OCI-LY1 (cell line): Measurements from ENCODE around the gene DEXI.

Experiments used
- H2AFZ ChIP-seq: fragments of 200-600 bp; sonication (generic), shearing (Covaris generic); 2 replicates; pipeline ENCODE4 v1.6.0; 2014; ENCODE audit warnings: antibody characterized with exemption, mild to moderate bottlenecking, low read length
- H3F3A ChIP-seq: fragments of 200-600 bp; sonication (generic), shearing (Covaris generic); 2 replicates; pipeline ENCODE4 v1.6.0; 2014; ENCODE audit warnings: mild to moderate bottlenecking, antibody characterized with exemption, low read length, moderate library complexity; ENCODE audit not compliant: insufficient read depth
- H3K27ac ChIP-seq: fragments of 200-600 bp; sonication (generic); 2 replicates; pipeline ENCODE4 v1.5.1; 2014; ENCODE audit warnings: low read length, mixed run types, mild to moderate bottlenecking, low read depth; ENCODE audit not compliant: poor library complexity, severe bottlenecking
- H3K27me3 ChIP-seq: fragments of 200-600 bp; sonication (generic); 2 replicates; pipeline ENCODE4 v1.6.0; 2014; ENCODE audit warnings: antibody characterized with exemption, mild to moderate bottlenecking, low read length, moderate library complexity; ENCODE audit not compliant: insufficient read depth
- H3K36me3 ChIP-seq: fragments of 200-600 bp; sonication (generic); 2 replicates; pipeline ENCODE4 v1.6.1; 2014; ENCODE audit warnings: mild to moderate bottlenecking, antibody characterized with exemption, low read length, moderate library complexity, mixed read lengths; ENCODE audit not compliant: insufficient read depth
- H3K4me1 ChIP-seq: fragments of 200-600 bp; sonication (generic); 2 replicates; pipeline ENCODE4 v1.5.1; 2014; ENCODE audit warnings: mild to moderate bottlenecking, low read length, moderate library complexity; ENCODE audit not compliant: insufficient read depth, severe bottlenecking
- H3K4me2 ChIP-seq: fragments of 200-600 bp; sonication (generic), shearing (Covaris generic); 2 replicates; pipeline ENCODE4 v1.6.1; 2014; ENCODE audit warnings: low read length
- H3K4me3 ChIP-seq: fragments of 200-600 bp; sonication (generic); 2 replicates; pipeline ENCODE4 v1.5.1; 2014; ENCODE audit warnings: low read length, low read depth, mild to moderate bottlenecking, mixed read lengths; ENCODE audit not compliant: poor library complexity, severe bottlenecking
- H3K79me2 ChIP-seq: fragments of 200-600 bp; shearing (Covaris generic); 2 replicates; pipeline ENCODE4 v1.6.1; 2016; ENCODE audit warnings: mixed run types, low read length, mixed read lengths; ENCODE audit not compliant: insufficient read depth
- H3K9ac ChIP-seq: fragments of 200-600 bp; sonication (generic), shearing (Covaris generic); 2 replicates; pipeline ENCODE4 v1.6.1; 2014; ENCODE audit warnings: mild to moderate bottlenecking, low read length, mixed read lengths
- H3K9me2 ChIP-seq: fragments of 200-600 bp; sonication (generic), shearing (Covaris generic); 2 replicates; pipeline ENCODE4 v1.6.1; 2014; ENCODE audit warnings: low read depth, mild to moderate bottlenecking, low read length, mixed read lengths
- H3K9me3 ChIP-seq: fragments of 200-600 bp; shearing (Covaris generic); 2 replicates; pipeline ENCODE4 v1.6.1; 2014; ENCODE audit warnings: low read length, mixed read lengths
- H4K20me1 ChIP-seq: fragments of 200-600 bp; sonication (generic), shearing (Covaris generic); 2 replicates; pipeline ENCODE4 v1.6.0; 2016; ENCODE audit warnings: mild to moderate bottlenecking, low read length; ENCODE audit not compliant: insufficient read depth
- EZH2 ChIP-seq: fragments of 200-600 bp; sonication (generic), shearing (Covaris generic); IDR thresholded peaks from 2 replicates; pipeline ENCODE4 v1.8.0; 2017; ENCODE audit warnings: borderline replicate concordance, mixed run types, mild to moderate bottlenecking, antibody characterized with exemption, low read length, moderate library complexity, mixed read lengths
- TF ChIP-seq, protein P1 (sequence below): fragments of 200-600 bp; sonication (generic), shearing (Covaris generic); IDR thresholded peaks from 2 replicates; pipeline ENCODE4 v1.5.1; 2017; ENCODE audit warnings: mild to moderate bottlenecking, antibody characterized with exemption, low read length, moderate library complexity, mixed read lengths

Gene DEXI

GRCh38 chr16:10921536-10922327 is 20.5 kb downstream of the DEXI start:
- no peak overlapping the region for H3K9ac ChIP-seq
- no peaks in the 10 kb centered on the region for H3K27me3 ChIP-seq
- H3F3A ChIP-seq = no peaks in the 10 kb centered on the region
- peaks cover 7% of the 10 kb centered on the region for H3K4me1 ChIP-seq
- H3K4me2 ChIP-seq = no peak overlapping the region
- H3K27ac ChIP-seq = no peak overlapping the region
- H3K4me3 ChIP-seq = no peak overlapping the region
- H2AFZ ChIP-seq = no peak overlapping the region
- H4K20me1 ChIP-seq = no peaks in the 10 kb centered on the region
- peaks cover 55% of the 10 kb centered on the region for H3K36me3 ChIP-seq
- no peaks in the 10 kb centered on the region for H3K9me3 ChIP-seq
- H3K79me2 ChIP-seq = no peaks in the 10 kb centered on the region
- no peaks in the 10 kb centered on the region for H3K9me2 ChIP-seq
- TF ChIP-seq, protein P1, sequence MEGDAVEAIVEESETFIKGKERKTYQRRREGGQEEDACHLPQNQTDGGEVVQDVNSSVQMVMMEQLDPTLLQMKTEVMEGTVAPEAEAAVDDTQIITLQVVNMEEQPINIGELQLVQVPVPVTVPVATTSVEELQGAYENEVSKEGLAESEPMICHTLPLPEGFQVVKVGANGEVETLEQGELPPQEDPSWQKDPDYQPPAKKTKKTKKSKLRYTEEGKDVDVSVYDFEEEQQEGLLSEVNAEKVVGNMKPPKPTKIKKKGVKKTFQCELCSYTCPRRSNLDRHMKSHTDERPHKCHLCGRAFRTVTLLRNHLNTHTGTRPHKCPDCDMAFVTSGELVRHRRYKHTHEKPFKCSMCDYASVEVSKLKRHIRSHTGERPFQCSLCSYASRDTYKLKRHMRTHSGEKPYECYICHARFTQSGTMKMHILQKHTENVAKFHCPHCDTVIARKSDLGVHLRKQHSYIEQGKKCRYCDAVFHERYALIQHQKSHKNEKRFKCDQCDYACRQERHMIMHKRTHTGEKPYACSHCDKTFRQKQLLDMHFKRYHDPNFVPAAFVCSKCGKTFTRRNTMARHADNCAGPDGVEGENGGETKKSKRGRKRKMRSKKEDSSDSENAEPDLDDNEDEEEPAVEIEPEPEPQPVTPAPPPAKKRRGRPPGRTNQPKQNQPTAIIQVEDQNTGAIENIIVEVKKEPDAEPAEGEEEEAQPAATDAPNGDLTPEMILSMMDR = no peak
- no peak for TF ChIP-seq EZH2

GRCh38 chr16:10920726-10921427 is 21.4 kb downstream of the DEXI start:
- H3K9ac ChIP-seq = no peak overlapping the region
- H4K20me1 ChIP-seq = no peaks in the 10 kb centered on the region
- peaks cover 7% of the 10 kb centered on the region for H3K4me1 ChIP-seq
- TF ChIP-seq, protein P1 = no peak
- TF ChIP-seq EZH2 = no peak
- peaks cover 57% of the 10 kb centered on the region for H3K36me3 ChIP-seq
- no peak overlapping the region for H2AFZ ChIP-seq
- H3K9me2 ChIP-seq = no peaks in the 10 kb centered on the region
- H3K27ac ChIP-seq = no peak overlapping the region
- no peaks in the 10 kb centered on the region for H3F3A ChIP-seq
- H3K9me3 ChIP-seq = no peaks in the 10 kb centered on the region
- no peaks in the 10 kb centered on the region for H3K27me3 ChIP-seq
- H3K79me2 ChIP-seq = no peaks in the 10 kb centered on the region
- H3K4me2 ChIP-seq = no peak overlapping the region
- no peak overlapping the region for H3K4me3 ChIP-seq

DNA sequence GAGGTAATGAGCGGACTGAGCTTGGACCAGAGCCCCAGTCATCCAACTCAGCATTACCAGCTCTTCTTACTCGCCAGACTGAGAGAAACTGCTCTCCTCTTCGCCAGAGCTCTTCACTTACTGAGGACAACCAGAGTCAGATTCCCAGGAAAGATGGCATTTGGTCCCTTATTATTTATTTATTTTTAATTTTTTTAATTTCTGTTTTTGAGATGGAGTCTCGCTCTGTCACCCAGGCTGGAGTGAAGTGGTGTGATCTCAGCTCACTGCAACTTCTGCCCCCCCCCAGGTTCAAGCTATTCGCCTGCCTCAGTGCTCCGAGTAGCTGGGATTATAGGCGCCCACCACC is 23.3 kb downstream of the DEXI start:
- Histone ChIP-seq H3K27ac (no peak overlapping the region), H4K20me1 (no peaks in the 10 kb centered on the region), H3K27me3 (no peaks in the 10 kb centered on the region), H3K9ac (no peak overlapping the region), H3K36me3 (peaks cover 40% of the 10 kb centered on the region; the same call in 1 of the 2 replicates), H3K79me2 (no peaks in the 10 kb centered on the region), H3K4me3 (no peak overlapping the region), H2AFZ (no peak overlapping the region), H3K9me3 (no peaks in the 10 kb centered on the region), H3K4me1 (peaks cover 7% of the 10 kb centered on the region), H3K9me2 (no peaks in the 10 kb centered on the region), H3F3A (no peaks in the 10 kb centered on the region), H3K4me2 (no peak overlapping the region)
- TF ChIP-seq, protein P1 = no peak
- no peak for TF ChIP-seq EZH2
